ENCODE results near the gene UNC45B. TPM values are rescaled to one million over a fixed set of nuclear protein-coding genes. Genes with fewer than 3 reads are reported as not detected.

The UNC45B gene
- total RNA-seq, 2 donors from 2014 or later: not detected

- H3K4me1 ChIP-seq: peaks cover 5% of the 10 kb centered on the region
- intact Hi-C loops (cut with DNase I): loop anchor here (2.0 kb wide), 1 partner anchor 579 kb away; no protein-coding TSS in a partner anchor
- no peaks in the 10 kb centered on the region for H3K27me3 ChIP-seq
- H3K4me3 ChIP-seq: no peak within 1 kb of the TSS
- DNase-seq: no peak
- H3K9me3 ChIP-seq: no peaks in the 10 kb centered on the region
- no peak for TF ChIP-seq CTCF (IDR thresholded peaks at IDR 0.05)
- H3K9ac ChIP-seq (ENCODE audit: low read depth in 2 of 2, low read length in 2 of 2): no peak within 1 kb of the TSS
- H3K36me3 ChIP-seq: no peaks in the 10 kb centered on the region
- no peak within 1 kb of the TSS for H3K27ac ChIP-seq
These were observed 26.3 kb upstream of the UNC45B start, which contains the start of gene FNDC8 for GRCh38 chr17:35121315-35121714. Gene FNDC8 (plus strand): TSS chr17:35121615. CDS start chr17:35121694, 79 bp downstream.

GRCh38 chr17:35127751-35128514 lies 19.7 kb upstream of the UNC45B start:
- intact Hi-C loops (cut with DNase I): no loop called here
- no peaks in the 10 kb centered on the region for H3K9me3 ChIP-seq
- no peaks in the 10 kb centered on the region for H3K4me1 ChIP-seq
- no peaks in the 10 kb centered on the region for H3K36me3 ChIP-seq
- H3K9ac ChIP-seq (ENCODE audit: low read depth in 2 of 2, low read length in 2 of 2): no peak overlapping the region
- no peak for TF ChIP-seq CTCF (IDR thresholded peaks at IDR 0.05)
- no peak overlapping the region for H3K27ac ChIP-seq
- no peaks in the 10 kb centered on the region for H3K27me3 ChIP-seq
- no peak for DNase-seq
- no peak overlapping the region for H3K4me3 ChIP-seq

GRCh38 chr17:35129154-35129972 lies 18.3 kb upstream of the UNC45B start:
- no peak overlapping the region for H3K9ac ChIP-seq (ENCODE audit: low read depth in 2 of 2, low read length in 2 of 2)
- no peak overlapping the region for H3K4me3 ChIP-seq
- no peak for DNase-seq
- no peaks in the 10 kb centered on the region for H3K4me1 ChIP-seq
- no peaks in the 10 kb centered on the region for H3K9me3 ChIP-seq
- no peaks in the 10 kb centered on the region for H3K27me3 ChIP-seq
- intact Hi-C loops (cut with DNase I): no loop called here
- H3K27ac ChIP-seq: no peak overlapping the region
- H3K36me3 ChIP-seq: no peaks in the 10 kb centered on the region
- no peak for TF ChIP-seq CTCF (IDR thresholded peaks at IDR 0.05)

- Histone ChIP-seq H3K27ac (no peak overlapping the region), H3K9me3 (no peaks in the 10 kb centered on the region), H3K4me1 (no peaks in the 10 kb centered on the region), H3K27me3 (no peaks in the 10 kb centered on the region), H3K36me3 (no peaks in the 10 kb centered on the region), H3K9ac (ENCODE audit: low read depth in 2 of 2, low read length in 2 of 2) (no peak overlapping the region), H3K4me3 (no peak overlapping the region)
- intact Hi-C loops (cut with DNase I): no loop called here
- no peak for DNase-seq
- no peak for TF ChIP-seq CTCF (IDR thresholded peaks at IDR 0.05)
These were observed 17.7 kb upstream of the UNC45B start for GRCh38 chr17:35129973-35130351.

- no peaks in the 10 kb centered on the region for H3K36me3 ChIP-seq
- H3K4me3 ChIP-seq: no peak overlapping the region
- no peaks in the 10 kb centered on the region for H3K27me3 ChIP-seq
- intact Hi-C loops (cut with DNase I): no loop called here
- H3K27ac ChIP-seq: no peak overlapping the region
- DNase-seq: no peak
- TF ChIP-seq CTCF (IDR thresholded peaks at IDR 0.05): no peak
- H3K9ac ChIP-seq (ENCODE audit: low read depth in 2 of 2, low read length in 2 of 2): no peak overlapping the region
- H3K4me1 ChIP-seq: no peaks in the 10 kb centered on the region
- H3K9me3 ChIP-seq: no peaks in the 10 kb centered on the region
These were observed 17.2 kb upstream of the UNC45B start for GRCh38 chr17:35130392-35130791.

All from colonic mucosa (tissue), 4 donors.